Smooth muscle cell (in vitro differentiated cells): ENCODE measurements around the gene C1QC. TPM values are rescaled to one million over a fixed set of nuclear protein-coding genes. Genes with fewer than 3 reads are reported as not detected.

Experiments
- DNase-seq: peaks from one replicate; lab custom pipeline; 2025; ENCODE audit not compliant: unreplicated experiment; lab: John Stamatoyannopoulos, UW
- H2AFZ ChIP-seq: fragments of 200-600 bp; sonication (generic); 2 replicates; pipeline ENCODE4 v1.6.0; 2016; ENCODE audit warnings: antibody characterized with exemption, low read depth, mild to moderate bottlenecking
- H3F3A ChIP-seq: fragments of 200-600 bp; sonication (generic); 2 replicates; pipeline ENCODE4 v1.6.0; 2017; ENCODE audit warnings: antibody characterized with exemption, low read depth
- H3K27ac ChIP-seq: fragments of 200-600 bp; sonication (generic); 2 replicates; pipeline ENCODE4 v1.5.1; 2016; ENCODE audit warnings: low read depth, mild to moderate bottlenecking
- H3K27me3 ChIP-seq: fragments of 200-600 bp; sonication (generic); 2 replicates; pipeline ENCODE4 v1.6.1; 2016; ENCODE audit warnings: low read depth, mild to moderate bottlenecking
- H3K36me3 ChIP-seq: fragments of 200-600 bp; sonication (generic); 2 replicates; pipeline ENCODE4 v1.5.1; 2016; ENCODE audit warnings: low read depth
- H3K4me1 ChIP-seq: fragments of 200-600 bp; sonication (generic); 2 replicates; pipeline ENCODE4 v1.5.1; 2016; ENCODE audit warnings: low read depth
- H3K4me2 ChIP-seq: fragments of 200-600 bp; sonication (generic); 2 replicates; pipeline ENCODE4 v1.6.0; 2016; ENCODE audit warnings: mild to moderate bottlenecking
- H3K4me3 ChIP-seq: fragments of 200-600 bp; sonication (generic); 2 replicates; pipeline ENCODE4 v1.5.1; 2016; ENCODE audit warnings: mild to moderate bottlenecking
- H3K79me2 ChIP-seq: fragments of 200-600 bp; sonication (generic); 2 replicates; pipeline ENCODE4 v1.6.0; 2016; ENCODE audit warnings: low read depth, mild to moderate bottlenecking
- H3K9ac ChIP-seq: fragments of 200-600 bp; sonication (generic); 2 replicates; pipeline ENCODE4 v1.6.0; 2016; ENCODE audit warnings: low read depth
- H3K9me3 ChIP-seq: fragments of 200-600 bp; sonication (generic); replicated peaks from 2 replicates; pipeline ENCODE4 v1.5.1; 2016; ENCODE audit warnings: low read depth
- H4K20me1 ChIP-seq: fragments of 200-600 bp; sonication (generic); 2 replicates; pipeline ENCODE4 v1.6.0; 2016; ENCODE audit warnings: low read depth
- WGBS: methylation state at CpG from one replicate; pipeline ENCODE4 v1.1.7; 2016; ENCODE audit warnings: low lambda C conversion rate; 5-methylcytosine and 5-hydroxymethylcytosine counted together
- polyA plus RNA-seq: library from polyadenylated mRNA; unstranded; fragments of >200 nt; fragmentation: Nextera tagmentation; extraction: Ambion mirVana; gene quantifications from 2 replicates; pipeline ENCODE4 v1.2.1, GENCODE V29; 2016
- total RNA-seq: library from RNA; depleted of rRNA; stranded (reverse); fragments of >200 nt; gene quantifications from 2 replicates; pipeline ENCODE4 v1.2.3, GENCODE V29; 2014
- TF ChIP-seq, protein P1 (sequence below): fragments of 200-600 bp; sonication (generic); IDR thresholded peaks from 2 replicates; pipeline ENCODE4 v1.5.1; 2017; ENCODE audit warnings: borderline replicate concordance, mild to moderate bottlenecking, antibody characterized with exemption; ENCODE audit not compliant: insufficient read depth, poor library complexity, severe bottlenecking

The C1QC gene
- total and polyA plus RNA-seq, 2 experiments from 2014 or later = not detected

DNA sequence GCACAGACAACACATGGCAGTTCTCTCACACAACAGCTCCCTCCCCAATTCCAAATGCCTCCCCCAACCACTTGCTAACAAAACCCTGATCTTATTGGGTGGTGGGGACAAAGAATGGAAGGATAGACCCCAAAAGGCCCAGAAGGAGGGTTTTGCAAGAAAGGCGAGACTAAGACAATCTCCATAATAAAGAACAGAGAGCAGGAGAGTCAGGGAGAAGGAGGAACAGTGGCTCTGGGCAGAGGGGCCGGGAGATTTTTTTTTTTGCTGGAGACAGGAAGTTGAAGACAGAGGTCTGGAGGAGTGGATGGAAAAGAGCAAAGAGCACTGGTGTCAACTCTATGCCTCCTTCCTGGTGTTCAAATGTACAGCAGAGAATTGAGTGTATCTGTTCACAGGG lies 13.5 kb upstream of the C1QC start:
- Histone ChIP-seq H3K4me3 (no peak overlapping the region), H3K4me2 (no peak overlapping the region), H4K20me1 (no peaks in the 10 kb centered on the region), H2AFZ (no peak overlapping the region), H3K9me3 (no peaks in the 10 kb centered on the region), H3K79me2 (no peaks in the 10 kb centered on the region), H3F3A (no peaks in the 10 kb centered on the region), H3K27me3 (peaks cover 72% of the 10 kb centered on the region), H3K4me1 (no peaks in the 10 kb centered on the region), H3K27ac (no peak overlapping the region), H3K36me3 (no peaks in the 10 kb centered on the region), H3K9ac (no peak overlapping the region)
- TF ChIP-seq, protein P1, sequence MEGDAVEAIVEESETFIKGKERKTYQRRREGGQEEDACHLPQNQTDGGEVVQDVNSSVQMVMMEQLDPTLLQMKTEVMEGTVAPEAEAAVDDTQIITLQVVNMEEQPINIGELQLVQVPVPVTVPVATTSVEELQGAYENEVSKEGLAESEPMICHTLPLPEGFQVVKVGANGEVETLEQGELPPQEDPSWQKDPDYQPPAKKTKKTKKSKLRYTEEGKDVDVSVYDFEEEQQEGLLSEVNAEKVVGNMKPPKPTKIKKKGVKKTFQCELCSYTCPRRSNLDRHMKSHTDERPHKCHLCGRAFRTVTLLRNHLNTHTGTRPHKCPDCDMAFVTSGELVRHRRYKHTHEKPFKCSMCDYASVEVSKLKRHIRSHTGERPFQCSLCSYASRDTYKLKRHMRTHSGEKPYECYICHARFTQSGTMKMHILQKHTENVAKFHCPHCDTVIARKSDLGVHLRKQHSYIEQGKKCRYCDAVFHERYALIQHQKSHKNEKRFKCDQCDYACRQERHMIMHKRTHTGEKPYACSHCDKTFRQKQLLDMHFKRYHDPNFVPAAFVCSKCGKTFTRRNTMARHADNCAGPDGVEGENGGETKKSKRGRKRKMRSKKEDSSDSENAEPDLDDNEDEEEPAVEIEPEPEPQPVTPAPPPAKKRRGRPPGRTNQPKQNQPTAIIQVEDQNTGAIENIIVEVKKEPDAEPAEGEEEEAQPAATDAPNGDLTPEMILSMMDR = no peak
- WGBS = 33% methylated on average over 2 of the region's 2 CpGs
- DNase-seq = no peak

DNA sequence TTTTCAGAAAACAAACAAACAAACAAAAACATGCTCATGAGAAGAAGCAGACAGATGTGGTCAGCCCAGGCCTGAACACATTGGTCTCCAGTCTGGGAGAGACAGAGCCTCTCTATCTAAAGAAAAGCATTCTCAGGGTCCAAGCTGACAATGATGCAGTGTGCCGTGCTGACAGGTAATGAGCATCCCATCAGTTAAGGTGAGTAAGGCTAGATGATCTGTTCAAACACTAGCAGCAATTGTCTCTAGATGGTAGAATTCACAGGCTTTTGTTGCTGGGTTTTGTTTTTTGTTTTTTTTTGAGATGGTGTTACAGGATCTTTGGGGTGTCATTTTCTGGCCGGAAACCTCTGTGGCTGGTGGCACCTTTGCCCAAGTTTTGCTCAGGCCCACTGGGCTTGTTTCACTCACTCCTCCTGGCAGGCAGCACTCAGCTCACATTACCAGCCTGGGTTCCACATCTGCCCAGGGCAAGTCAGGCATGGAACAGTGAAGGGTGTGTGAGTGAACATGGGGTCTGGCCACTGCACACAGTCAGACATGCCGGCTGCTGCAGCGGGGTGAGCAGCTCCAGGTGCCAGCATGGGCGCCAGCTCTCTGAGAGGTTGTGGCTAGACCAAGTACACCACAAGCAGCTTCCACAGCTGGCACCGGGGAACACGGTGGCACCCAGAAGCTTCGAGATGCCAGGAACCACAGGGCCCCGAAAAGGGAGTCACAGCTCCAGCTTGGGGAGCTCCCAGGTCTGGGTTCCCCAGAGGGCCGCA lies 9.6 kb upstream of the C1QC start:
- WGBS = 92% methylated on average over 9 of the region's 10 CpGs
- TF ChIP-seq, protein P1 = no peak

DNA sequence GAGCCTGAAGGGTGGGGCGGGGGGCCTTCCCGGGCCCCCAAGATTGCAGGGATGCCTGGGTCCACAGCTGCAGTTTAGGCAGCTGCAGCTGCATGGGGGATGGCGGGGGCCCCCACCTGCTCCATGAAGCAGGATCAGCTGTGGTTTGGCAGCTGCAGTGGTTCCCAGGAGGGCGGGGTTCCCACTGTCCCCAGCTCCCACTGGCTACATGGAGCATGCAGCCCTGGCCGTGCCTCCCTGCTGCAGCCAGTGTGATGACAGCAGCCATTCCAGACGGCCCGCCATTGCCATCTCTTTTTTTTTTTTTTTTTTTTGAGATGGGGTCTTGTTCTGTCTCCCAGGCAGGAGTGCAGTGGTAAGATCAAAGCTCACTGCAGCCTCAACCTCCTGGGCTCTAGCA lies 8.0 kb upstream of the C1QC start:
- H3K9me3 ChIP-seq = no peaks in the 10 kb centered on the region
- TF ChIP-seq, protein P1 = no peak
- no peak overlapping the region for H3K9ac ChIP-seq
- H3K27ac ChIP-seq = no peak overlapping the region
- no peaks in the 10 kb centered on the region for H4K20me1 ChIP-seq
- no peaks in the 10 kb centered on the region for H3K36me3 ChIP-seq
- peaks cover 35% of the 10 kb centered on the region for H3K27me3 ChIP-seq
- H3K4me1 ChIP-seq = no peaks in the 10 kb centered on the region
- WGBS = 86% methylated on average over 7 of the region's 7 CpGs
- no peak overlapping the region for H3K4me3 ChIP-seq
- H3K4me2 ChIP-seq = no peak overlapping the region
- DNase-seq = no peak
- no peaks in the 10 kb centered on the region for H3K79me2 ChIP-seq
- H2AFZ ChIP-seq = no peak overlapping the region
- H3F3A ChIP-seq = no peaks in the 10 kb centered on the region

More for the DNA sequence above, 9.6 kb upstream of the C1QC start:
- no peaks in the 10 kb centered on the region for H3K79me2 ChIP-seq
- no peaks in the 10 kb centered on the region for H3K9me3 ChIP-seq
- no peaks in the 10 kb centered on the region for H3K36me3 ChIP-seq
- no peaks in the 10 kb centered on the region for H4K20me1 ChIP-seq
- H3K9ac ChIP-seq = no peak overlapping the region
- no peak overlapping the region for H3K4me3 ChIP-seq
- H3K27me3 ChIP-seq = peaks cover 49% of the 10 kb centered on the region
- no peak overlapping the region for H3K4me2 ChIP-seq
- no peaks in the 10 kb centered on the region for H3K4me1 ChIP-seq
- DNase-seq = no peak
- H3F3A ChIP-seq = no peaks in the 10 kb centered on the region
- no peak overlapping the region for H3K27ac ChIP-seq
- no peak overlapping the region for H2AFZ ChIP-seq

DNA sequence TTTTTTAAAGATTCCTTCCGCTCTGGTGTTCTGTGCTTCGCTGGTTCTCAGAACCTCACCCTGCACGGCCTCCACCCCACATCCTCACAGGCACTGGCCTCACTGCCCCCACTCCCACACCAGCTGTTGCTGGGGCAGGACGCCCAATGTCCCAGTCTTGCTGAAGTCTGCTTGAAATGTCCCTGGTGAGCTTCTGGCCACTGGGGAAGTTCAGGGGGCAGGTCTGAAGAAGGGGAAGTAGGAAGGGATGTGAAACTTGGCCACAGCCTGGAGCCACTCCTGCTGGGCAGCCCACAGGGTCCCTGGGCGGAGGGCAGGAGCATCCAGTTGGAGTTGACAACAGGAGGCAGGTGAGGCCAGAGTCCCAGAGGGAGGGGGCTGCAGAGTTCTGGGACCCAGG lies 7.1 kb upstream of the C1QC start, which contains the start of gene C1QA:
Gene C1QA (plus strand): TSS at position 276 of the 400 bp plus-strand sequence. CDS start 989 bp downstream, outside the sequence.
- 83% methylated on average over 5 of the region's 5 CpGs for WGBS

More for the DNA sequence above, 7.1 kb upstream of the C1QC start, which contains the start of gene C1QA:
- Histone ChIP-seq H3K79me2 (no peaks in the 10 kb centered on the region), H3K4me2 (no peak within 1 kb of the TSS), H4K20me1 (no peaks in the 10 kb centered on the region), H3F3A (no peaks in the 10 kb centered on the region), H3K4me1 (no peaks in the 10 kb centered on the region), H3K27ac (no peak within 1 kb of the TSS), H2AFZ (no peak within 1 kb of the TSS), H3K9ac (no peak within 1 kb of the TSS), H3K27me3 (peaks cover 27% of the 10 kb centered on the region), H3K36me3 (no peaks in the 10 kb centered on the region), H3K9me3 (no peaks in the 10 kb centered on the region), H3K4me3 (no peak within 1 kb of the TSS)
- TF ChIP-seq, protein P1 = no peak
- DNase-seq = no peak
